HG02973 (cell line): ENCODE results near the gene HIF1A.
"Not testable (repeated sequence)": the region's sequence is repeated elsewhere in the genome, so short reads cannot be mapped to it uniquely, and the experiment has no call there.

ENCODE experiments used
- ATAC-seq: cut with Tn5 transposase; IDR thresholded peaks from one replicate; pipeline ENCODE4 v1.9.1; 2021; ENCODE audit warnings: moderate library complexity; ENCODE audit not compliant: unreplicated experiment

HIF1A gene

GRCh38 chr14:61694830-61695694 is at the start of gene HIF1A:
Gene HIF1A, plus strand, starts transcription at chr14:61695513. Its CDS starts 292 bp downstream, at chr14:61695805.
- ATAC-seq: peak; percentile 93

DNA sequence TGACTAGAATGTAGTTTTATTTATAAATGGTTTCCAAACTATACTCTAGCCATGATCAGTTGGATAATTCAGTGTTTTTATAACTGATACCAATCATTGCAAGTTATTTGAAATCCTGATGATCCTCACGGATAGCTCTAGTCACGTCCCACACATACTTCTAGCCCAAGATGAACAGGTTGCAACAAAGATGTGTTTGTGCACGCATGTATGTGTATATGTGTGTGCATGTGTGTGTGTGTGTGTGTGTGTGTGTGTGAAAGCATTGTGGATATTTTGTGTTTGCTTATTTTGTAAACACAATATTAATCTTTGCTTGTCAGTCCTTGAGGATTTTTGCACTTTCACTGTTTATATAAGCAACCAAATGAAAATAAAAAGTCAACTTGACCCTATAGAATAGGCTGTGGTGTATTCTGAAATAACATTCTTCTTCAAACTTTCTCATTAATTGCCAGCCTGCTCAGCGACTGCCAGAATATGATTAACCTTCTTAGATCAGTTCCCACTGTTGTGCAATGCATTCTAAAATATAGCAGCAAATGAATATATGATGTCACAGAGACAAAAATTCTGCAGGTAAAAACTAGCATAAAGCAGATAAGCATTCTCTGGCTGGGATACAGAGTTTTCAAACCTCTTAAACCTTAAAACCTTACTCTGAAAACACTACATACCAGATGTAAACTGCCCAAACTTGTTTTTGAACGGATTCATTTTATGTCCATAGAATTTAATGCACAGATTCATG is 48.8 kb upstream of the HIF1A start:
- no peak for ATAC-seq

DNA sequence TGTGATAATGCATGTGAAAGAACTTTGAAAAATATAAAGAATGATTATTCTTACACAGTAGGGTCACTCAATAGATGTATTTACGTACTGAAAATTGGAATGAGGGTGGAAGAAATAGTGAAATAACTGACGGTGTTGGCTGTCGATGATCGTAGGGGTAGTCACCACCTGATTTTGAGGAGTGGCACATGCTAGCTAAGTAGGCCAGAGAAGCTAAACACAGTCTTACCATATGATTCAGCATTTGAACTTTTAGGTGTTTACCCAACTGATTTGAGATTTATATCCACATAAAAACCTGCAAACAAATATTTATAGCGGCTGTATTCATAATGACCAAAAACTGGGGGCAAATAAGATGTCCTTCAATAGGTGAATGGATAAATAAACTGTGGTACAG is 47.6 kb upstream of the HIF1A start:
- ATAC-seq: no peak

- no peak for ATAC-seq
These were observed 46.9 kb upstream of the HIF1A start for GRCh38 chr14:61648377-61648776.

DNA sequence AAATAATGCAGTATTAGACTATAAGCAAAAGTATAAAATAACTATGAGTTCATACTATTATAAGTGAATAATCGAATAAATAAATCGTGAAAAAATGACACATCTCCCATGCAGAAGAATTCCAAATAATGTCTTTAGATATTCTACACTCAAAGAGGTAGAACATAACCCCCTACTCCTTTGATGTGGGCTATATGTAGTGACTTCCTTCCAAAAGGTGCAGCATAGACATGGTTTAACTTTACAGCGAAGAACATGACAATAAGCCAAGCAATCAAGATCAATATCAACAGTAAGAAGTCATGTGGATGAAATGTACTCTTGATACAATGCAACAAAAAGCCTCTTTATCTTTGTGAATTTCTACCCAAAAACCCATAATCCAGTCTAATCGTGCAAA is 46.0 kb upstream of the HIF1A start:
- ATAC-seq: no peak

- no peak for ATAC-seq
These were observed 44.0 kb upstream of the HIF1A start for GRCh38 chr14:61651355-61651754.

DNA sequence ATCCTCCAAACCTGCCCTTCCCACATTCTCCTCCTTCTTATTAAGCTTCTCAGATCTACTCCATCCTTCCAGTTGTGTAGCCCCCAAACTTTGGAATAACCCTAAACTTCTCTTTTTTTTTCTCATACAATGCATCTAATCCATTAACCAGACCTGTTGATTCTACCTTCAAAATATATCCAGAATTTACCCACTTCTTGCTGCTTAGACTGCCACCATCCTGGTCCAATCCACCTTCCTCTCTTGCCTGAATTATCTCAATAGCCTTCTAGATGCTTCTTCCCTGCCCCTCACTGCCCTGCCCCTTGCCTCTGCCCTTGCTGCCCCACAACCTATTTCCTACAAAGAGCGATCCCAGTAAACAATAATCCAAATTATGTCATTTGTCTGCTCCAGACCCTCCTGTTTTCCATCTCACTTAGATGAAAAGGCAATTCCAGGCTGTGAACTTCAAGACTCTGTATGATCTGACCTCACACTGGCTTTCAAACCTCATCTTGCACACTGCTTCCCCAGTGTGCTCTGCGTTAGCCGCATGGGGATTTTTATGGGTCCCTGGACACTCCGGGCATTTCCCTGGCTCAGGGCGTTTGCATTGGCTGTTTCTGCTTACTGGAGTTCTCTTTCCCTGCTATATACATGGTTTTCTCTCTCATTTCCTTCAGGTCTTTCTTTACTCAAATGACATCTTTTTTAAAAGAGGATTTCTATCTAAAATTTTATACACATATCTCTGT is 42.6 kb upstream of the HIF1A start:
- no peak for ATAC-seq

DNA sequence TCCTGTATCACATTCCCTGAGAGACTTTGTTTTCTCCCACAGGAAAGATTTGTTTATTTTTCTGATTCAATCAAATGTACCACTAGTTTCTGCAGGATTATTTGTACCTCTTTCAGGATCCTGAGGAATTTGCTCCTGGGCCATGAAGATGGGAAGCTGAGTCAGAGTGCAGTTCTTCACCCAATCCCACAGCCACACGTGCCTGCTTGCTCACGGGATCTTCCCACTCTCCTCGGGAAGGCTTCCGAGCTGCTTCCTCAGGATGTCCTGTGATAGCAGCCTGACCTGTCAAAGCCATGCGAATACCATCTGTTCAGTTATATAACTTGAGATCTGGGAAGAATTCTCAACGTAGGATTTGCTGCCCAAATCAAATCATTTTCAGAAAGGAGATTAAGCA is 41.8 kb upstream of the HIF1A start:
- ATAC-seq: no peak

GRCh38 chr14:61654026-61654425 is 41.3 kb upstream of the HIF1A start:
- ATAC-seq: no peak

GRCh38 chr14:61655777-61656176 is 39.5 kb upstream of the HIF1A start:
- ATAC-seq: no peak

- ATAC-seq: no peak
These were observed 39.0 kb upstream of the HIF1A start for GRCh38 chr14:61656341-61656740.

DNA sequence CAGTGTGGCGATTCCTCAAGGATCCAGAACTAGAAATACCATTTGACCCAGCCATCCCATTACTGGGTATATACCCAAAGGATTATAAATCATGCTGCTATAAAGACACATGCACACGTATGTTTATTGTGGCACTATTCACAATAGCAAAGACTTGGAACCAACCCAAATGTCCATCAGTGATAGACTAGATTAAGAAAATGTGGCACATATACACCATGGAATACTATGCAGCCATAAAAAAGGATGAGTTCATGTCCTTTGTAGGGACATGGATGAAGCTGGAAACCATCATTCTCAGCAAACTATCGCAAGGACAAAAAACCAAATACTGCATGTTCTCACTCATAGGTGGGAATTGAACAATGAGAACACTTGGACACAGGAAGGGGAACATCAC is 37.2 kb upstream of the HIF1A start:
- ATAC-seq: not testable (repeated sequence)

DNA sequence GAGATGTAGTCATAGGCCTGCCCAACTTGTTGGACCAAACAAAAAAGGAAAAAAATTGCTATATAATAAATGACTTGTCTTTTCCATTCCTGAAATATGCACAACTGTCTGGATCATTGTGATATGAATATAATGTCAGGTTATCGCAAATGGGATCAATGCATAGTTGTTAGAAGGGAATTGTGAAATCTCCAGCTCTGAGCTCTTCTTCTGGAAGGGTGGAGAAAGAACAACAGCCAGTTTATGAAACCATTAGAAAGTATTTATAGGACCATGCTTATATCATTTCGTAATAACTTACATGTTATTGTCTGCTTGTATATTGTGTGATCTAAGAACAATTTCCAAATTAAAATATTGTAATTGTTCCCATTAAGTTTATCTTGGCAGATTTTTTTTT is 35.7 kb upstream of the HIF1A start:
- ATAC-seq: no peak

GRCh38 chr14:61661471-61662400 is 33.6 kb upstream of the HIF1A start:
- peak; percentile 40 for ATAC-seq

DNA sequence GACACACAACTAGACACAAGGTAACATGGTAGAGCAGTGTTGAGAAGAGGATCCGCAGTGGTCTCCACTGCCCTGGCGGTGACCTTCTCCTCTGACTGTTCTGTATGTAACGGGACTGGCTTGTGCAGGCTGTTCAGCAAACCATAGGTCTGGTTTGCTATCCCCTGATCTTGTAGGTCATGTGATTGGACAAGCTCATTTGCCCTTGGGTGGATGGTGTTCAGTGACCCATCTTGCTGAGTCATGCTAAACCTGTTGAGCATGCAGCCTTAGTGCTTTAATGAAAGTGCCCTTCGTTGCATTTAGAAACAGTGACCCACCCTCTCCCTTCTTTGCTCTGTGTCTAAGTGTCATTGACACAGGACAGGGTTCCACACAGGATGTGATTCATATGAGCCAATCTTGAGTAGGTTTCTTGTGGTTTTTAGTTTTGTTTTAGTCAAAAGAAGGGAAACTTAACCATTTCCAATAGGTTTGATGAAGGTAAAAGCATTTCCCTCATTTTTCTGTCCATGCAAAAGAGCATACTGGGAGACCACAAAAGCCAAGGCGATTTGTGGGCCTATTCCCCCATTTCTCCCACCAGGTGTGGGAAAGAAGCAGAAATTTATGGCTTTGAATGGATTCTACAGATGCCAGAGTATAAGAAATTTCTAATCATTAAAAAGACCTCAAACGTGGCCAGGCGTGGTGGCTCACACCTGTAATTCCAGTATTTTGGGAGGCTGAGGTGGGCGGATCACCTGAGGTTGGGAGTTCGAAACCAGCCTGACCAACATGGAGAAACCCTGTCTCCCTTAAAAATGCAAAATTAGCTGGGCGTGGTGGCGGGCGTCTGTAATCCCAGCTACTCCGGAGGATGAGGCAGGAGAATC is 32.6 kb upstream of the HIF1A start:
- peak; percentile 79 for ATAC-seq

DNA sequence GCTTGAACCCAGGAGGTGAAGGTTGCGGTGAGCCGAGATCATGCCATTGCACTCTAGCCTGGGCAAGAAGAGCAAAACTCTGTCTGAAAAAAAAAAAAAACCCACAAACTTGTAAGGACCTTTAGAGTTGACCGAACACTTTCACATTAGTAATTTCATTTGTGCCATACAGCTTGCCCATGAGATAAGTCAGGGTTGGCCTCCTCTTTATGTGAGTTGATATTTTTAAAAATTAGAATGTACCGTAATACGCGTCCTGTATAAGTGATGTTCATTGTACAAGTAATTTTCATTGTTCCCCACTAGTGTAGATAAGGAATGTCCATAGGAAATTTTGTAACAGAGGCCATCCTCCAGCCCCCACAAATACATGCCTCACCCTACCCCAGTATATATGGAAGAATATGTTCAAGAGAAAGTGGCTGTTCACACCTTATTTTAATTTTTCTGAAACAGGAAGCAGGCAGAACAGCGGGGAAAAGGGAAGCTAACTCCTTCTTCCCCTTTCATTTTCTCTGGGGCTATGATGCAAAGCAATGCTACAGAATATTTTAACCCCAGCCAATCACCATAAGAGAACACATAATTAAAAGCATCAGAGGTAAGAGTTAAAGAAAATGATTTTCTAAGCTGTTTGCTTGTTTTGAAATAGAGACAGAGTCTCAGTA is 31.9 kb upstream of the HIF1A start:
- ATAC-seq: no peak

GRCh38 chr14:61668282-61668681 is 27.0 kb upstream of the HIF1A start:
- no peak for ATAC-seq

- peak; percentile 4 for ATAC-seq
These were observed 24.7 kb upstream of the HIF1A start for GRCh38 chr14:61670576-61670975.

DNA sequence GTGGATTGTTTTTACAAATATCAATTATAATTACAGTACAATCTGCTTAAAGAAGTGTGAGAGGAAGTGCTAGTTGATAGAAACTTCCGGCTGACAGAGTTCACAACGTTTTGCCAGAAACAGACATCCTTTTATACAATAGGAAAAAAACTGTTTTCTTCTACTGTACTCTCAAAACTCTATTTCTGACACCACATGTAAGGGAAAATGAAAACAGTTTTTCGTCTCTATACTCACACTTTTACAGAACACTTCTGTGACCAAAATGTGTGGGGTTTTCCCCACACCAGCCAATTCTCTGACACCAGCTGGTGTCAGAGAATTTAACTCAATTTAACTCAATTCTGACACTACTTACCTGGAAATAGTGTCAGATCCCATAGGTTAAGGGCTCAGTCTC is 24.2 kb upstream of the HIF1A start:
- ATAC-seq: peak; percentile 89
